GM23338 (cell line): ENCODE measurements around the gene SFMBT2. TPM values are rescaled to one million over a fixed set of nuclear protein-coding genes. Genes with fewer than 3 reads are reported as not detected.

Source experiments
- ATAC-seq: fragments of 200-7000 bp; cut with Tn5 transposase; 3 replicates; pipeline ENCODE4 v1.9.1; 2020
- DNase-seq: peaks from one replicate; pipeline ENCODE4 v3.0.0-alpha.2; 2015; ENCODE audit warnings: low spot score
- H2AFZ ChIP-seq: fragments of 200-600 bp; sonication (generic); 2 replicates; pipeline ENCODE4 v1.8.0; 2016; ENCODE audit warnings: antibody characterized with exemption, mild to moderate bottlenecking, moderate library complexity
- H3F3A ChIP-seq: fragments of 200-600 bp; sonication (generic); replicated peaks from 2 replicates; pipeline ENCODE4 v1.8.0; 2017; ENCODE audit warnings: antibody characterized with exemption, mixed run types, low read depth
- H3K27ac ChIP-seq: fragments of 200-600 bp; sonication (generic); 2 replicates; pipeline ENCODE4 v1.6.1; 2016; ENCODE audit warnings: low read depth
- H3K27me3 ChIP-seq: fragments of 200-600 bp; sonication (generic); 2 replicates; pipeline ENCODE4 v1.8.0; 2016; ENCODE audit warnings: mild to moderate bottlenecking, mixed run types, moderate library complexity; ENCODE audit not compliant: insufficient read depth
- H3K36me3 ChIP-seq: fragments of 200-600 bp; sonication (generic); 2 replicates; pipeline ENCODE4 v1.8.0; 2016; ENCODE audit warnings: mild to moderate bottlenecking; ENCODE audit not compliant: insufficient read depth
- H3K4me1 ChIP-seq: fragments of 200-600 bp; sonication (generic); 2 replicates; pipeline ENCODE4 v1.8.0; 2016; ENCODE audit warnings: mild to moderate bottlenecking, moderate library complexity; ENCODE audit not compliant: insufficient read depth
- H3K4me2 ChIP-seq: fragments of 200-600 bp; sonication (generic); 2 replicates; pipeline ENCODE4 v1.7.1; 2017; ENCODE audit warnings: mixed run types
- H3K4me3 ChIP-seq: fragments of 200-600 bp; sonication (generic); 2 replicates; pipeline ENCODE4 v1.6.1; 2016; ENCODE audit warnings: mixed run types
- H3K79me2 ChIP-seq: fragments of 200-600 bp; sonication (generic); replicated peaks from 2 replicates; pipeline ENCODE4 v1.8.0; 2017; ENCODE audit warnings: mild to moderate bottlenecking; ENCODE audit not compliant: insufficient read depth
- H3K9me2 ChIP-seq: fragments of 200-600 bp; sonication (generic); 2 replicates; pipeline ENCODE4 v1.8.0; 2017; ENCODE audit not compliant: insufficient read depth
- H4K20me1 ChIP-seq: fragments of 200-600 bp; sonication (generic); replicated peaks from 2 replicates; pipeline ENCODE4 v1.8.0; 2017; ENCODE audit warnings: mild to moderate bottlenecking; ENCODE audit not compliant: insufficient read depth
- H3K27ac Mint-ChIP-seq: 2 replicates; pipeline ENCODE4 v1.8.0; 2020; ENCODE audit warnings: inconsistent platforms, mild to moderate bottlenecking, moderate library complexity, mixed read lengths
- H3K27me3 Mint-ChIP-seq: 3 replicates; pipeline ENCODE4 v1.8.0; 2022; ENCODE audit warnings: low read depth, mild to moderate bottlenecking, moderate library complexity, mixed read lengths, inconsistent platforms; ENCODE audit not compliant: insufficient read depth, poor library complexity
- H3K36me3 Mint-ChIP-seq: 3 replicates; pipeline ENCODE4 v1.8.0; 2021; ENCODE audit warnings: low read depth, mild to moderate bottlenecking, inconsistent platforms, moderate library complexity, mixed read lengths
- H3K4me1 Mint-ChIP-seq: 3 replicates; pipeline ENCODE4 v1.8.0; 2020; ENCODE audit warnings: mild to moderate bottlenecking, inconsistent platforms, mixed read lengths
- H3K4me3 Mint-ChIP-seq: 3 replicates; pipeline ENCODE4 v1.8.0; 2021; ENCODE audit warnings: moderate library complexity, mild to moderate bottlenecking, inconsistent platforms, mixed read lengths
- H3K9me3 Mint-ChIP-seq: 3 replicates; pipeline ENCODE4 v1.8.0; 2020; ENCODE audit warnings: moderate library complexity, mild to moderate bottlenecking, inconsistent platforms, mixed read lengths
- CREB1 ChIP-seq: fragments of 250-450 bp; sonication (Bioruptor Pico); IDR thresholded peaks from 2 replicates; pipeline ENCODE4 v1.5.0; 2020; ENCODE audit warnings: low read depth, mild to moderate bottlenecking, moderate library complexity
- CTCF ChIP-seq, 2 experiments: fragments of 200-600 bp in 1 of 2; sonication (generic) in 1 of 2; conservative IDR thresholded peaks; 2 replicates each; pipeline versions ENCODE4 v1.5.1 to v1.6.1; 2016 to 2017; ENCODE audit warnings: antibody characterized with exemption in 2 of 2, low read depth in 2 of 2, mild to moderate bottlenecking in 2 of 2, moderate library complexity in 1 of 2
- ETS1 ChIP-seq: IDR thresholded peaks from 2 replicates; pipeline ENCODE4 v1.6.1; 2016; ENCODE audit warnings: antibody characterized with exemption
- EZH2 ChIP-seq: fragments of 200-600 bp; sonication (generic); IDR thresholded peaks from one replicate; pipeline ENCODE4 v1.8.0; 2017; ENCODE audit warnings: antibody characterized with exemption, mild to moderate bottlenecking, low read depth; ENCODE audit not compliant: unreplicated experiment
- EZH2phosphoT487 ChIP-seq: fragments of 200-600 bp; sonication (generic); IDR thresholded peaks from one replicate; pipeline ENCODE4 v1.8.1; 2018; ENCODE audit warnings: antibody characterized with exemption; ENCODE audit not compliant: unreplicated experiment
- JUNB ChIP-seq: IDR thresholded peaks from one replicate; pipeline ENCODE4 v1.6.1; 2016; ENCODE audit warnings: antibody characterized with exemption; ENCODE audit not compliant: unreplicated experiment
- NANOG ChIP-seq: IDR thresholded peaks from 2 replicates; pipeline ENCODE4 v1.6.1; 2016; ENCODE audit warnings: antibody characterized with exemption, borderline replicate concordance
- POLR2AphosphoS5 ChIP-seq: IDR thresholded peaks from 2 replicates; pipeline ENCODE4 v1.6.1; 2016; ENCODE audit warnings: antibody characterized with exemption, low read depth
- REST ChIP-seq: IDR thresholded peaks from one replicate; pipeline ENCODE4 v1.6.1; 2018; ENCODE audit warnings: antibody characterized with exemption; ENCODE audit not compliant: unreplicated experiment
- STAT1 ChIP-seq: IDR thresholded peaks from one replicate; pipeline ENCODE4 v1.6.1; 2016; ENCODE audit warnings: antibody characterized with exemption; ENCODE audit not compliant: unreplicated experiment
- ZNF114 ChIP-seq: fragments of 250-450 bp; sonication (Bioruptor Pico); IDR thresholded peaks from 2 replicates; pipeline ENCODE4 v1.5.0; 2020; ENCODE audit warnings: mild to moderate bottlenecking, moderate library complexity
- ZNF331 ChIP-seq: fragments of 250-450 bp; sonication (Bioruptor Pico); IDR thresholded peaks from 2 replicates; pipeline ENCODE4 v1.5.0; 2020; ENCODE audit warnings: low read depth, mild to moderate bottlenecking, moderate library complexity
- ZNF462 ChIP-seq: fragments of 250-450 bp; sonication (Bioruptor Pico); IDR thresholded peaks from 2 replicates; pipeline ENCODE4 v1.5.0; 2020; ENCODE audit warnings: mild to moderate bottlenecking, moderate library complexity
- polyA plus RNA-seq: library from polyadenylated mRNA; unstranded; fragments of >200 nt; fragmentation: Nextera tagmentation; extraction: Ambion mirVana; gene quantifications from 2 replicates; pipeline ENCODE4 v1.2.1, GENCODE V29; 2016
- total RNA-seq: library from RNA; depleted of rRNA; stranded (reverse); fragments of >200 nt; shearing (Covaris generic); gene quantifications from 2 replicates; pipeline ENCODE4 v1.2.3, GENCODE V29; 2014

SFMBT2 gene
- total and polyA plus RNA-seq, 2 experiments from 2014 or later = 2.7 to 6.7 TPM

GRCh38 chr10:7117806-7118674, 292.8 kb downstream of the SFMBT2 start:
- H3K36me3 ChIP-seq = no peaks in the 10 kb centered on the region
- Mint-ChIP-seq H3K27ac (no peak overlapping the region), H3K4me3 (no peak overlapping the region), H3K27me3 (no peaks in the 10 kb centered on the region), H3K9me3 (no peaks in the 10 kb centered on the region), H3K36me3 (no peaks in the 10 kb centered on the region), H3K4me1 (no peaks in the 10 kb centered on the region)
- no peaks in the 10 kb centered on the region for H3K27me3 ChIP-seq
- no peak for TF ChIP-seq NANOG
- no peak for TF ChIP-seq EZH2phosphoT487
- TF ChIP-seq STAT1 = no peak
- no peak; the same call in 1 of the 2 replicates for TF ChIP-seq ZNF462
- TF ChIP-seq REST = no peak
- TF ChIP-seq EZH2 = no peak
- no peak for TF ChIP-seq CTCF (conservative IDR thresholded peaks at IDR 0.05; ENCODE audit: low read depth in 2 of 2)
- TF ChIP-seq ZNF331 (CRISPR knock-in tag) = no peak
- no peak for TF ChIP-seq ETS1
- no peak for TF ChIP-seq CREB1 (CRISPR knock-in tag)
- no peak for TF ChIP-seq POLR2AphosphoS5
- TF ChIP-seq JUNB = no peak
- TF ChIP-seq ZNF114 (CRISPR knock-in tag) = no peak
- no peak overlapping the region for H3K4me2 ChIP-seq
- no peaks in the 10 kb centered on the region for H4K20me1 ChIP-seq
- H3K9me2 ChIP-seq = 0 out of 2 replicates have a peak, but pooled peaks cover 1% of the 10 kb centered on the region
- H3K4me1 ChIP-seq = no peaks in the 10 kb centered on the region
- H2AFZ ChIP-seq = no peak overlapping the region
- no peak overlapping the region for H3K4me3 ChIP-seq
- ATAC-seq (no peak), DNase-seq (no peak)
- no peaks in the 10 kb centered on the region for H3F3A ChIP-seq
- H3K27ac ChIP-seq = no peak overlapping the region
- H3K79me2 ChIP-seq = no peaks in the 10 kb centered on the region
